Testis (tissue), 2 donors: Measurements from ENCODE around the gene ARHGAP30.

ENCODE experiments used
- CTCF ChIP-seq, 3 experiments: fragments of 450-650 bp in 2 of 3; fragments of 200-600 bp in 1 of 3; sonication (generic) in 1 of 3; IDR thresholded peaks; one replicate each; pipeline ENCODE4 v1.5.1; 2016 to 2019; ENCODE audit warnings: antibody characterized with exemption in 3 of 3, mild to moderate bottlenecking in 2 of 3, moderate library complexity in 1 of 3
- POLR2A ChIP-seq: fragments of 450-650 bp; IDR thresholded peaks from one replicate; pipeline ENCODE4 v1.6.1; 2017; ENCODE audit warnings: antibody characterized with exemption, mild to moderate bottlenecking, moderate library complexity

- TF ChIP-seq POLR2A (no peak), CTCF (IDR thresholded peaks at IDR 0.05) (no peak)
These were observed 30.1 kb downstream of the ARHGAP30 start for GRCh38 chr1:161039546-161039945.
